ENCODE data around the gene CUTA.

DNA sequence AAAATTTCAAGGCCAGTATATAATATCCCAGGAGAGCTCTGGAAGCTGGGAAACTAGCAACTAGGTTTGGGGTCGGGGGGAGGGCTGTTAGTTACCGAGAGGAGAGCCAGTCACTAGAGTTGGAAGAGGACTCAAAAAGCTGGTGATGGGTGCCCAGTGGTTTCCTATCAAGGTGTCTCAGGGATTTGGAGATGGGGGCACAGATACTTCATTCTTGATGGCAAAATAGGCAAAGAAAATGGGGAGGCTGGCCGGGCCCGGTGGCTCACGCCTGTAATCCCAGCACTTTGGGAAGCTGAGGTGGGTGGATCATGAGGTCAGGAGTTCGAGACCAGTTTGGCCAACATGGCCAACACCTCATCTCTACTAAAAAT is 6.3 kb downstream of the CUTA start:
- TF ChIP-seq, protein P1, sequence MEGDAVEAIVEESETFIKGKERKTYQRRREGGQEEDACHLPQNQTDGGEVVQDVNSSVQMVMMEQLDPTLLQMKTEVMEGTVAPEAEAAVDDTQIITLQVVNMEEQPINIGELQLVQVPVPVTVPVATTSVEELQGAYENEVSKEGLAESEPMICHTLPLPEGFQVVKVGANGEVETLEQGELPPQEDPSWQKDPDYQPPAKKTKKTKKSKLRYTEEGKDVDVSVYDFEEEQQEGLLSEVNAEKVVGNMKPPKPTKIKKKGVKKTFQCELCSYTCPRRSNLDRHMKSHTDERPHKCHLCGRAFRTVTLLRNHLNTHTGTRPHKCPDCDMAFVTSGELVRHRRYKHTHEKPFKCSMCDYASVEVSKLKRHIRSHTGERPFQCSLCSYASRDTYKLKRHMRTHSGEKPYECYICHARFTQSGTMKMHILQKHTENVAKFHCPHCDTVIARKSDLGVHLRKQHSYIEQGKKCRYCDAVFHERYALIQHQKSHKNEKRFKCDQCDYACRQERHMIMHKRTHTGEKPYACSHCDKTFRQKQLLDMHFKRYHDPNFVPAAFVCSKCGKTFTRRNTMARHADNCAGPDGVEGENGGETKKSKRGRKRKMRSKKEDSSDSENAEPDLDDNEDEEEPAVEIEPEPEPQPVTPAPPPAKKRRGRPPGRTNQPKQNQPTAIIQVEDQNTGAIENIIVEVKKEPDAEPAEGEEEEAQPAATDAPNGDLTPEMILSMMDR (IDR thresholded peaks at IDR 0.05 in 2 of 3, conservative IDR thresholded peaks at IDR 0.05 in 1 of 3; ENCODE audit: borderline replicate concordance in 1 of 3, insufficient read depth in 1 of 3, low read depth in 2 of 3, low read length in 2 of 3): no peak
- TF ChIP-seq POLR2A (IDR thresholded peaks at IDR 0.05; ENCODE audit: borderline replicate concordance, extremely low read depth, insufficient read depth, insufficient read length): no peak
- no peak for TF ChIP-seq CEBPB (IDR thresholded peaks at IDR 0.05; ENCODE audit: low read depth)
- TF ChIP-seq, protein P2, sequence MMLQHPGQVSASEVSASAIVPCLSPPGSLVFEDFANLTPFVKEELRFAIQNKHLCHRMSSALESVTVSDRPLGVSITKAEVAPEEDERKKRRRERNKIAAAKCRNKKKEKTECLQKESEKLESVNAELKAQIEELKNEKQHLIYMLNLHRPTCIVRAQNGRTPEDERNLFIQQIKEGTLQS (IDR thresholded peaks at IDR 0.05): no peak
- no peak for TF ChIP-seq SP1 (IDR thresholded peaks at IDR 0.05; ENCODE audit: low read depth)
- no peak for TF ChIP-seq EZH2 (IDR thresholded peaks at IDR 0.05)
